IMR-90 (cell line): Measurements from ENCODE around the gene KCNIP3. TPM values are rescaled to one million over a fixed set of nuclear protein-coding genes. Genes with fewer than 3 reads are reported as not detected.

ENCODE experiments used
- ATAC-seq: fragments of 200-7000 bp; cut with Tn5 transposase; 2 replicates; pipeline ENCODE4 v1.9.1; 2020; ENCODE audit warnings: low read depth, mild to moderate bottlenecking, moderate library complexity
- BruUV-seq: library from RNA; stranded (reverse); fragments of 400-500 nt; replicated peaks from 2 replicates; lab custom pipeline; 2021; lab: Mats Ljungman, UMichigan
- CTCF ChIA-PET: fragments of 300-600 bp; formaldehyde crosslinking; extraction: SDS; loops from one replicate; lab custom pipeline; 2021; ENCODE audit warnings: antibody characterized with exemption; lab: Yijun Ruan, JAX
- POLR2A ChIA-PET: fragments of 300-600 bp; sonication (Branson Sonifier 250); formaldehyde crosslinking; loops from one replicate; lab custom pipeline; 2022; ENCODE audit warnings: antibody characterized with exemption; ENCODE audit not compliant: unreplicated experiment; lab: Charles Lee
- DNase-seq: peaks from one replicate; pipeline ENCODE4 v3.0.0; 2013
- H2AFZ ChIP-seq: replicated peaks from 2 replicates; pipeline ENCODE3; 2013; ENCODE audit warnings: low read length, mild to moderate bottlenecking; ENCODE audit not compliant: poor library complexity
- H2AK5ac ChIP-seq: 2 replicates; pipeline ENCODE4 v1.6.1; 2013; ENCODE audit warnings: low read depth, low read length, inconsistent platforms
- H2AK9ac ChIP-seq: replicated peaks from 2 replicates; pipeline ENCODE3; 2013; ENCODE audit warnings: mild to moderate bottlenecking, low read depth, low read length, moderate library complexity; ENCODE audit not compliant: poor library complexity
- H2BK120ac ChIP-seq: 2 replicates; pipeline ENCODE4 v1.6.1; 2013; ENCODE audit warnings: low read depth, low read length, inconsistent platforms
- H2BK15ac ChIP-seq: 3 replicates; pipeline ENCODE4 v1.6.1; 2013; ENCODE audit warnings: low read depth, low read length, inconsistent platforms
- H2BK20ac ChIP-seq: 2 replicates; pipeline ENCODE4 v1.6.1; 2013; ENCODE audit warnings: low read depth, mild to moderate bottlenecking, inconsistent platforms, low read length, moderate library complexity
- H2BK5ac ChIP-seq: 2 replicates; pipeline ENCODE4 v1.6.1; 2013; ENCODE audit warnings: mild to moderate bottlenecking, low read depth, low read length, inconsistent platforms; ENCODE audit not compliant: poor library complexity, severe bottlenecking
- H3K14ac ChIP-seq: replicated peaks from 2 replicates; pipeline ENCODE4 v1.6.1; 2013; ENCODE audit warnings: low read depth, low read length, inconsistent platforms
- H3K18ac ChIP-seq: 2 replicates; pipeline ENCODE4 v1.6.1; 2013; ENCODE audit warnings: low read depth, low read length, control low read depth
- H3K23ac ChIP-seq: 2 replicates; pipeline ENCODE4 v1.6.1; 2013; ENCODE audit warnings: low read depth, low read length, inconsistent platforms
- H3K27ac ChIP-seq: 2 replicates; pipeline ENCODE4 v1.5.1; 2013; ENCODE audit warnings: mild to moderate bottlenecking, control low read depth, low read length; ENCODE audit not compliant: insufficient read depth
- H3K27me3 ChIP-seq: 2 replicates; pipeline ENCODE4 v1.6.1; 2013; ENCODE audit warnings: low read length; ENCODE audit not compliant: control insufficient read depth, insufficient read depth
- H3K36me3 ChIP-seq: 2 replicates; pipeline ENCODE4 v1.6.1; 2013; ENCODE audit warnings: low read length, mixed read lengths; ENCODE audit not compliant: control insufficient read depth, insufficient read depth
- H3K4ac ChIP-seq: 2 replicates; pipeline ENCODE4 v1.6.1; 2013; ENCODE audit warnings: low read depth, low read length, inconsistent platforms
- H3K4me1 ChIP-seq: 2 replicates; pipeline ENCODE4 v1.6.1; 2013; ENCODE audit warnings: low read length, mixed read lengths; ENCODE audit not compliant: control insufficient read depth, insufficient read depth
- H3K4me2 ChIP-seq: 2 replicates; pipeline ENCODE4 v1.6.1; 2013; ENCODE audit warnings: low read depth, mild to moderate bottlenecking, control low read depth, low read length, moderate library complexity
- H3K4me3 ChIP-seq: 2 replicates; pipeline ENCODE4 v1.5.1; 2013; ENCODE audit warnings: low read depth, mild to moderate bottlenecking, control low read depth, low read length, moderate library complexity; ENCODE audit not compliant: insufficient read depth
- H3K56ac ChIP-seq: 2 replicates; pipeline ENCODE4 v1.6.1; 2013; ENCODE audit warnings: low read length, inconsistent platforms; ENCODE audit not compliant: insufficient read depth; ENCODE audit errors: extremely low read depth
- H3K79me1 ChIP-seq, 2 experiments: 2 replicates each; pipeline ENCODE4 v1.6.1; 2013; ENCODE audit warnings: low read length in 2 of 2, inconsistent platforms in 1 of 2, low read depth in 1 of 2
- H3K9ac ChIP-seq: 2 replicates; pipeline ENCODE4 v1.6.1; 2013; ENCODE audit warnings: low read depth, low read length, control low read depth
- H3K9me1 ChIP-seq: 2 replicates; pipeline ENCODE4 v1.6.1; 2013; ENCODE audit warnings: low read length, inconsistent platforms; ENCODE audit not compliant: insufficient read depth
- H3K9me3 ChIP-seq: 2 replicates; pipeline ENCODE4 v1.6.1; 2013; ENCODE audit warnings: low read length; ENCODE audit not compliant: control insufficient read depth, insufficient read depth
- H4K20me1 ChIP-seq: 2 replicates; pipeline ENCODE4 v1.6.1; 2013; ENCODE audit warnings: low read length, inconsistent platforms; ENCODE audit not compliant: insufficient read depth
- H4K5ac ChIP-seq: 2 replicates; pipeline ENCODE4 v1.6.1; 2013; ENCODE audit warnings: mild to moderate bottlenecking, low read depth, low read length, control low read depth
- H4K8ac ChIP-seq, 2 experiments: 2 replicates each; pipeline ENCODE4 v1.6.1; 2013; ENCODE audit warnings: low read depth in 2 of 2, low read length in 2 of 2, control low read depth in 1 of 2, inconsistent platforms in 1 of 2
- H4K91ac ChIP-seq: 2 replicates; pipeline ENCODE4 v1.6.1; 2013; ENCODE audit warnings: low read depth, low read length, inconsistent platforms; ENCODE audit not compliant: insufficient read depth
- CHD1 ChIP-seq: IDR thresholded peaks from 2 replicates; pipeline ENCODE4 v1.6.1; 2012; ENCODE audit warnings: low read depth, low read length, improper control_type of control experiment
- MAFK ChIP-seq: IDR thresholded peaks from 2 replicates; pipeline ENCODE4 v1.6.1; 2012; ENCODE audit warnings: low read depth, low read length, improper control_type of control experiment
- NFE2L2 ChIP-seq: fragments of 150-350 bp; IDR thresholded peaks from 2 replicates; pipeline ENCODE4 v1.6.1; 2016; ENCODE audit warnings: low read depth, mild to moderate bottlenecking, low read length
- RCOR1 ChIP-seq: IDR thresholded peaks from 2 replicates; pipeline ENCODE4 v1.6.1; 2012; ENCODE audit warnings: mild to moderate bottlenecking, low read length, improper control_type of control experiment; ENCODE audit not compliant: insufficient replicate concordance
- RFX5 ChIP-seq: IDR thresholded peaks from 2 replicates; pipeline ENCODE4 v1.8.0; 2012; ENCODE audit warnings: low read depth, mild to moderate bottlenecking, low read length, moderate library complexity
- SMC3 ChIP-seq: fragments of 150-350 bp; IDR thresholded peaks from 2 replicates; pipeline ENCODE4 v1.6.1; 2016; ENCODE audit warnings: low read depth, mild to moderate bottlenecking, antibody characterized with exemption, low read length, moderate library complexity
- WGBS, 2 experiments: methylation state at CpG; one replicate each; pipeline versions ENCODE4 v1.1.5 to v1.1.7; 2013; ENCODE audit warnings: missing lambda C conversion rate in 2 of 2; ENCODE audit not compliant: insufficient read length in 1 of 2; ENCODE audit errors: extremely low coverage in 2 of 2; 5-methylcytosine and 5-hydroxymethylcytosine counted together
- dilution Hi-C: fragments of 300-500 bp; cut with HindIII; formaldehyde crosslinking; loops from one replicate; pipeline ENCODE4 v1.14.3; 2018; ENCODE audit warnings: low sequenced_read_pairs; ENCODE audit not compliant: unreplicated experiment
- in situ Hi-C: fragments of 300-500 bp; cut with MboI; formaldehyde crosslinking; loops from 3 replicates; pipeline ENCODE4 v1.14.3; 2019; ENCODE audit warnings: low sequenced_read_pairs, inconsistent platforms, mixed read lengths
- intact Hi-C: fragments of 100-400 bp; cut with micrococcal nuclease; formaldehyde crosslinking; loops from 2 replicates; pipeline ENCODE4 v1.10.0; 2022
- polyA plus RNA-seq, 3 experiments: library from polyadenylated mRNA; depleted of rRNA; stranded (reverse); fragments of >200 nt; gene quantifications; 2 replicates each; pipeline ENCODE4 v1.2.3, GENCODE V29; 2012; ENCODE audit warnings: low replicate concordance in 1 of 3
- total RNA-seq: library from RNA; depleted of rRNA; stranded (reverse); fragments of >200 nt; gene quantifications from 2 replicates; pipeline ENCODE4 v1.2.3, GENCODE V29; 2012

KCNIP3 gene
- total and polyA plus RNA-seq, 2 of the 4 experiments (the other 2 are of a cell fraction): 0.72 to 1.4 TPM

DNA sequence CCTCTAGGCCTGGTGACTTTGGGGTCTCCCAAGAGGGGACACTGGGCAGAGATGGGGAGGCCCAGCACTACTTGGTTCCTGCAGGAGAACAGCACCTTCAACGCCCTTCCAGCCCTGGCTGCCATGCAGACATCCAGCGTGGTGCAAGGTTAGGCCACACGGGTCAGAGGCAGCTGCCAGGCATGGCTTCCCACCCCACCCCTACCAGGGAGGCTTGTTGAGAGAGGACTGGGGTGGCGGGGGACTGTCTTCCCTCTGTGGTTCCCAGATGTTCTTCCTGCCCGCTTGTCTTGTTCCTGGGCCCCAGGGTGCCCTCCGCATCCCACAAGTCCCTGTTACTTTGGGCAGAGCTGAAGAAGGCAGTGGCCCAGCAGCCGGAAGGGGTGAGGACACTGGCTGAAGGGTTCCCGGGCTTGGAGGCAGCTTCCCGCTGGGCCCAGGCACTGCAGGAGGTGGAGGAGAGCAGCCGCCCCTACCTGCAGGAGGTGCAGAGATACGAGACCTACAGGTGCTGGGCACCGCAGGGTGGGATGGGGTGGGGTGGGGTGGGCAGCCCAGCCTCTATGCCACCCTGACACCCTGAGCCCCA, 18.4 kb upstream of the KCNIP3 start:
- TF ChIP-seq RFX5 (no peak), SMC3 (no peak), MAFK (no peak), CHD1 (no peak), RCOR1 (no peak), NFE2L2 (no peak)
- dilution Hi-C loops: no loop called here

More for the DNA sequence above, 18.4 kb upstream of the KCNIP3 start:
- Histone ChIP-seq H2AK9ac (no peak overlapping the region), H3K27ac (no peak overlapping the region), H3K9me3 (no peaks in the 10 kb centered on the region), H3K4ac (no peak overlapping the region), H3K27me3 (no peaks in the 10 kb centered on the region), H2BK20ac (no peak overlapping the region), H2AK5ac (no peak overlapping the region), H3K4me2 (no peak overlapping the region), H3K18ac (no peak overlapping the region), H4K20me1 (no peaks in the 10 kb centered on the region), H3K9ac (no peak overlapping the region), H3K14ac (no peak overlapping the region), H2AFZ (no peak overlapping the region), H4K91ac (no peak overlapping the region), H2BK120ac (no peak overlapping the region), H3K36me3 (no peaks in the 10 kb centered on the region), H3K79me1 (no peaks in the 10 kb centered on the region), H3K4me3 (no peak overlapping the region), H3K56ac (no peak overlapping the region), H3K23ac (no peak overlapping the region), H2BK15ac (no peak overlapping the region), H2BK5ac (no peak overlapping the region), H3K4me1 (no peaks in the 10 kb centered on the region), H4K5ac (no peak overlapping the region), H3K9me1 (no peaks in the 10 kb centered on the region), H4K8ac (no peak overlapping the region)
- POLR2A ChIA-PET: no interaction called here
- in situ Hi-C loops: no loop called here
- BruUV-seq: no TSS peak
- DNase-seq (no peak), ATAC-seq (no peak)
- intact Hi-C loops: no loop called here
- WGBS, 2 experiments: 80% methylated on average over 2 of the region's 12 CpGs; no CpG with 5 or more reads in 1 of the 2 experiments
- CTCF ChIA-PET: no interaction called here
